Caco-2 (cell line): ENCODE data around the gene MEIS1. TPM values are rescaled to one million over a fixed set of nuclear protein-coding genes. Genes with fewer than 3 reads are reported as not detected.
A peak's percentile ranks its signal among the peaks of the same experiment; 100 is the strongest.

Experiments used
- BruUV-seq: library from RNA; stranded (reverse); fragments of 400-500 nt; replicated peaks from 2 replicates; lab custom pipeline; 2021; lab: Mats Ljungman, UMichigan
- CTCF ChIA-PET: fragments of 300-600 bp; sonication (Branson Sonifier 250); formaldehyde crosslinking; loops from one replicate; lab custom pipeline; 2022; ENCODE audit warnings: antibody characterized with exemption; lab: Charles Lee
- POLR2A ChIA-PET: fragments of 300-600 bp; sonication (Branson Sonifier 250); formaldehyde crosslinking; loops from one replicate; lab custom pipeline; 2022; ENCODE audit warnings: antibody characterized with exemption; lab: Charles Lee
- DNase-seq, 2 experiments: peaks; one replicate each; pipeline versions ENCODE4 v3.0.0 to v3.0.0-alpha.2; 2020 to 2022
- H3K27me3 ChIP-seq: replicated peaks from 2 replicates; pipeline ENCODE4 v1.6.0; 2011; ENCODE audit warnings: low read length; ENCODE audit not compliant: control insufficient read depth, insufficient read depth
- H3K36me3 ChIP-seq: 2 replicates; pipeline ENCODE4 v1.5.1; 2011; ENCODE audit warnings: low read length; ENCODE audit not compliant: control insufficient read depth, insufficient read depth
- H3K4me1 ChIP-seq: fragments of 250-450 bp; sonication (Bioruptor Pico); 2 replicates; pipeline ENCODE4 v1.5.1; 2020; ENCODE audit warnings: mild to moderate bottlenecking
- H3K4me3 ChIP-seq: 2 replicates; pipeline ENCODE4 v1.5.1; 2011; ENCODE audit warnings: low read depth, mild to moderate bottlenecking, control low read depth, low read length
- H3K9me3 ChIP-seq: fragments of 250-450 bp; sonication (Bioruptor Pico); 2 replicates; pipeline ENCODE4 v1.5.1; 2020; ENCODE audit warnings: mild to moderate bottlenecking, moderate library complexity
- H3K27ac Mint-ChIP-seq: one replicate; pipeline ENCODE4 v1.8.0; 2022; ENCODE audit warnings: mixed read lengths; ENCODE audit not compliant: unreplicated experiment
- H3K27me3 Mint-ChIP-seq: one replicate; pipeline ENCODE4 v1.8.0; 2022; ENCODE audit warnings: mixed read lengths; ENCODE audit not compliant: insufficient read depth, unreplicated experiment
- H3K36me3 Mint-ChIP-seq: one replicate; pipeline ENCODE4 v1.8.0; 2022; ENCODE audit warnings: mild to moderate bottlenecking, mixed read lengths; ENCODE audit not compliant: insufficient read depth, unreplicated experiment
- H3K4me1 Mint-ChIP-seq: one replicate; pipeline ENCODE4 v1.8.0; 2022; ENCODE audit warnings: low read depth, mixed read lengths; ENCODE audit not compliant: unreplicated experiment
- H3K4me3 Mint-ChIP-seq: one replicate; pipeline ENCODE4 v1.8.0; 2022; ENCODE audit warnings: mild to moderate bottlenecking, moderate library complexity, mixed read lengths; ENCODE audit not compliant: unreplicated experiment
- H3K9me3 Mint-ChIP-seq: one replicate; pipeline ENCODE4 v1.8.0; 2022; ENCODE audit warnings: mixed read lengths; ENCODE audit not compliant: unreplicated experiment
- intact Hi-C: fragments of 100-400 bp; cut with micrococcal nuclease; formaldehyde crosslinking; loops from one replicate; pipeline ENCODE4 v1.10.0; 2022; ENCODE audit not compliant: unreplicated experiment
- total RNA-seq: library from RNA; stranded (reverse); gene quantifications from 2 replicates; pipeline ENCODE4 v1.2.3, GENCODE V29; 2022
- TF ChIP-seq, protein P1 (sequence below), 2 experiments: fragments of 200-600 bp in 1 of 2; IDR thresholded peaks; 1 replicate in 1 of 2; 2 replicates in 1 of 2; pipeline versions ENCODE4 v1.5.1 to v1.8.0; 2011 to 2022; ENCODE audit warnings: antibody characterized with exemption in 1 of 2, control low read depth in 1 of 2, inconsistent platforms in 1 of 2, low read depth in 1 of 2, low read length in 1 of 2, mild to moderate bottlenecking in 1 of 2, moderate library complexity in 1 of 2; ENCODE audit not compliant: insufficient read depth in 1 of 2, severe bottlenecking in 1 of 2, unreplicated experiment in 1 of 2

Gene MEIS1
- total RNA-seq, 1 experiment from 2014 or later, result 7.4 TPM

DNA sequence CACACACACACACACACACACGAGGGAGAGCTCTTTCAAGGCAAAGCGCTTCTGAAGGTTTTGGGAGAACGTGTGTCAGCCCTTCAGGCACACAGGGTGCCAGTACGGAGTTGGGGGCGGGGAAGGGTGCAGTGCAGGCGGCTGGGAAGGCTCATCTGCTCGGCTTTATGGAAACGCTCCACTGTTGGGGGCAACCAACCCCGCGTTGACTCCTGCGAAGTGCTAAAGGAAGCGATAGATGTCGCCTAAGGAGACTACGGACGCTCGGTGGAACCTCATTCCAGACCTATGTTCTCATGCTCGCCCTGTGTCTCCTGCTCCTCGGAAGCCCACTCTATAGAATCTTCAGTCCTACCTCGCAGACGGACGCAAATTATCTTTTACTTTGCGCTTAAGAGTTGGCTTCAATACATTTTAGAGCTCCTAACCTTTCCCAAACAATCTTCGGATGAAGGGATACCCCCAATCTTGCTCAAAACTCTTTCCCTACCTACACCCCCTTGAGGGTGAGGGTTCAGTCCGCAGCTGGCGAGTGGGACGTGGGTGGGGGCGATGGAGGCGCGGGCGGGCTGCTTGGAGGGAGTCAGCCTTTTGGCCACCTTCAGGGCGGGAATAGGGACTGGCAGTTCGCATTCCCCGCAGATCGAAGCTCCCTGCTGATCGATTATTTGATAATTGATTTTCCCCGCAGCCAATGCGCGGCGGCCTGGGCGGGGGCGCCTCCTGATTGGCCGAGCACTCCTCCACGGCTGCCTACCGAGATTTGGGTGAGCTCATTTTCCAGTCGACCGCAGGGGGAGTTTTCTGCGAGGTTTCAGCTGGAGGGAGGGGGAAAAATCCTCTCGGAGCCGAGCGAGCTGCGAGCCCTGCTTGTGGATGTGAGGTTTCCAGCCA is 1.9 kb upstream of the MEIS1 start:
- peaks cover 22% of the 10 kb centered on the region for H3K4me1 Mint-ChIP-seq
- peaks cover 25% of the 10 kb centered on the region for H3K4me1 ChIP-seq
- BruUV-seq, result TSS peak; percentile 78

DNA sequence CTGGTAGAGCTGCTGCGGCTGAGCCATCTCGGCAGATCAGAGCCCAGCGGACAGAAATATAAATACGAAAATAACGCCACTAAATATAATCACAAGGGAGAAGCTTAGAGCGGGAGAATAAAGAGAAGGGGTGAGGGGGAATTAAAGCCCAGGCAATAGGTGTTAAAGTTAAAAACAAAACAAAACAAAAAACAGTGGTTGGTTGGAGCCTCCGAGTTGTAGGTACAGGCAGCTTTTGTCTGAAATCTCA is 1.3 kb upstream of the MEIS1 start:
- POLR2A ChIA-PET, result interaction anchor here (0.7 to 1.4 kb wide), 3 partner anchors 130 to 221 kb away, joined by 3 to 6 read pairs (median 3); no protein-coding TSS in a partner anchor
- intact Hi-C loops, result loop anchor here (2.0 to 10.0 kb wide), 4 partner anchors 63 to 1601 kb away; partner anchors contain the start of gene ETAA1
- Histone ChIP-seq H3K36me3 (no peaks in the 10 kb centered on the region), H3K4me3 (peak overlapping the region; percentile 75), H3K9me3 (no peaks in the 10 kb centered on the region), H3K4me1 (peaks cover 25% of the 10 kb centered on the region), H3K27me3 (no peaks in the 10 kb centered on the region)
- DNase-seq, result no peak
- TF ChIP-seq, protein P1, sequence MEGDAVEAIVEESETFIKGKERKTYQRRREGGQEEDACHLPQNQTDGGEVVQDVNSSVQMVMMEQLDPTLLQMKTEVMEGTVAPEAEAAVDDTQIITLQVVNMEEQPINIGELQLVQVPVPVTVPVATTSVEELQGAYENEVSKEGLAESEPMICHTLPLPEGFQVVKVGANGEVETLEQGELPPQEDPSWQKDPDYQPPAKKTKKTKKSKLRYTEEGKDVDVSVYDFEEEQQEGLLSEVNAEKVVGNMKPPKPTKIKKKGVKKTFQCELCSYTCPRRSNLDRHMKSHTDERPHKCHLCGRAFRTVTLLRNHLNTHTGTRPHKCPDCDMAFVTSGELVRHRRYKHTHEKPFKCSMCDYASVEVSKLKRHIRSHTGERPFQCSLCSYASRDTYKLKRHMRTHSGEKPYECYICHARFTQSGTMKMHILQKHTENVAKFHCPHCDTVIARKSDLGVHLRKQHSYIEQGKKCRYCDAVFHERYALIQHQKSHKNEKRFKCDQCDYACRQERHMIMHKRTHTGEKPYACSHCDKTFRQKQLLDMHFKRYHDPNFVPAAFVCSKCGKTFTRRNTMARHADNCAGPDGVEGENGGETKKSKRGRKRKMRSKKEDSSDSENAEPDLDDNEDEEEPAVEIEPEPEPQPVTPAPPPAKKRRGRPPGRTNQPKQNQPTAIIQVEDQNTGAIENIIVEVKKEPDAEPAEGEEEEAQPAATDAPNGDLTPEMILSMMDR (IDR thresholded peaks at IDR 0.05; ENCODE audit: insufficient read depth in 1 of 2, low read depth in 1 of 2, low read length in 1 of 2, severe bottlenecking in 1 of 2, unreplicated experiment in 1 of 2), result no peak
- CTCF ChIA-PET, result interaction anchor here (0.6 to 2.1 kb wide), 4 partner anchors 143 to 1598 kb away, joined by 6 to 7 read pairs (median 6); partner anchors contain the start of gene ACTR2
- Mint-ChIP-seq H3K27me3 (no peaks in the 10 kb centered on the region), H3K4me1 (peaks cover 22% of the 10 kb centered on the region), H3K4me3 (peak overlapping the region; percentile 81), H3K27ac (peak overlapping the region; percentile 82), H3K36me3 (peaks cover 13% of the 10 kb centered on the region), H3K9me3 (no peaks in the 10 kb centered on the region)
- BruUV-seq, result no TSS peak

More for the DNA sequence above, 1.9 kb upstream of the MEIS1 start:
- H3K4me3 Mint-ChIP-seq, result peak overlapping the region; percentile 81
- Histone ChIP-seq H3K9me3 (no peaks in the 10 kb centered on the region), H3K4me3 (peak overlapping the region; percentile 75), H3K27me3 (no peaks in the 10 kb centered on the region), H3K36me3 (no peaks in the 10 kb centered on the region)
- H3K27me3 Mint-ChIP-seq, result no peaks in the 10 kb centered on the region
- ChIA-PET POLR2A (interaction anchor here (0.6 to 1.4 kb wide), 3 partner anchors 131 to 221 kb away, joined by 3 read pairs; no protein-coding TSS in a partner anchor), CTCF (interaction anchor here (0.6 to 2.1 kb wide), 3 partner anchors 514 to 1598 kb away, joined by 6 to 7 read pairs (median 6); partner anchors contain the start of gene ACTR2)
- DNase-seq, result peak; percentile 94 to 95
- peaks cover 13% of the 10 kb centered on the region for H3K36me3 Mint-ChIP-seq
- peak overlapping the region; percentile 82 for H3K27ac Mint-ChIP-seq
- TF ChIP-seq, protein P1 (IDR thresholded peaks at IDR 0.05; ENCODE audit: insufficient read depth in 1 of 2, low read depth in 1 of 2, low read length in 1 of 2, severe bottlenecking in 1 of 2, unreplicated experiment in 1 of 2), result no peak
- intact Hi-C loops, result loop anchor here (2.0 to 10.0 kb wide), 4 partner anchors 64 to 1602 kb away; partner anchors contain the start of gene ETAA1
- H3K9me3 Mint-ChIP-seq, result no peaks in the 10 kb centered on the region

- TF ChIP-seq, protein P1 (IDR thresholded peaks at IDR 0.05; ENCODE audit: insufficient read depth in 1 of 2, low read depth in 1 of 2, low read length in 1 of 2, severe bottlenecking in 1 of 2, unreplicated experiment in 1 of 2), result no peak
- no TSS peak for BruUV-seq
- Histone ChIP-seq H3K4me3 (peak overlapping the region; percentile 75), H3K9me3 (no peaks in the 10 kb centered on the region), H3K4me1 (peaks cover 24% of the 10 kb centered on the region), H3K36me3 (no peaks in the 10 kb centered on the region), H3K27me3 (no peaks in the 10 kb centered on the region)
- ChIA-PET CTCF (interaction anchor here (0.6 to 2.1 kb wide), 6 partner anchors 70 to 1597 kb away, joined by 3 to 7 read pairs (median 6); partner anchors contain the start of gene ACTR2), POLR2A (interaction anchor here (0.6 to 1.4 kb wide), 6 partner anchors 26 to 222 kb away, joined by 3 to 6 read pairs (median 3); no protein-coding TSS in a partner anchor)
- DNase-seq, result peak; percentile 74 to 78
- Mint-ChIP-seq H3K27me3 (no peaks in the 10 kb centered on the region), H3K9me3 (no peaks in the 10 kb centered on the region), H3K4me3 (peak overlapping the region; percentile 81), H3K27ac (peak overlapping the region; percentile 82), H3K36me3 (peaks cover 13% of the 10 kb centered on the region), H3K4me1 (peaks cover 22% of the 10 kb centered on the region)
- intact Hi-C loops, result loop anchor here (2.0 to 10.0 kb wide), 6 partner anchors 63 to 1601 kb away; partner anchors contain the start of gene ETAA1
Measured at GRCh38 chr2:66433945-66434678, 813 bp upstream of the MEIS1 start.
